ENCODE results near the gene NAGS.
"Not testable (repeated sequence)": the region's sequence is repeated elsewhere in the genome, so short reads cannot be mapped to it uniquely, and the experiment has no call there.

GRCh38 chr17:44046893-44047292 is 42.5 kb downstream of the NAGS start:
- TF ChIP-seq, protein P1, sequence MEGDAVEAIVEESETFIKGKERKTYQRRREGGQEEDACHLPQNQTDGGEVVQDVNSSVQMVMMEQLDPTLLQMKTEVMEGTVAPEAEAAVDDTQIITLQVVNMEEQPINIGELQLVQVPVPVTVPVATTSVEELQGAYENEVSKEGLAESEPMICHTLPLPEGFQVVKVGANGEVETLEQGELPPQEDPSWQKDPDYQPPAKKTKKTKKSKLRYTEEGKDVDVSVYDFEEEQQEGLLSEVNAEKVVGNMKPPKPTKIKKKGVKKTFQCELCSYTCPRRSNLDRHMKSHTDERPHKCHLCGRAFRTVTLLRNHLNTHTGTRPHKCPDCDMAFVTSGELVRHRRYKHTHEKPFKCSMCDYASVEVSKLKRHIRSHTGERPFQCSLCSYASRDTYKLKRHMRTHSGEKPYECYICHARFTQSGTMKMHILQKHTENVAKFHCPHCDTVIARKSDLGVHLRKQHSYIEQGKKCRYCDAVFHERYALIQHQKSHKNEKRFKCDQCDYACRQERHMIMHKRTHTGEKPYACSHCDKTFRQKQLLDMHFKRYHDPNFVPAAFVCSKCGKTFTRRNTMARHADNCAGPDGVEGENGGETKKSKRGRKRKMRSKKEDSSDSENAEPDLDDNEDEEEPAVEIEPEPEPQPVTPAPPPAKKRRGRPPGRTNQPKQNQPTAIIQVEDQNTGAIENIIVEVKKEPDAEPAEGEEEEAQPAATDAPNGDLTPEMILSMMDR (IDR thresholded peaks at IDR 0.05; ENCODE audit: borderline replicate concordance, extremely low read depth, low read length, poor library complexity, severe bottlenecking), result not testable (repeated sequence)
- TF ChIP-seq EZH2 (IDR thresholded peaks at IDR 0.05; ENCODE audit: borderline replicate concordance, low read depth, low read length, severe bottlenecking), result not testable (repeated sequence)
